Right renal cortex interstitium (tissue), 3 donors: ENCODE measurements around the gene TIRAP. TPM values are rescaled to one million over a fixed set of nuclear protein-coding genes. Genes with fewer than 3 reads are reported as not detected.
"Not testable (repeated sequence)": the region's sequence is repeated elsewhere in the genome, so short reads cannot be mapped to it uniquely, and the experiment has no call there.

Source experiments
- DNase-seq, 3 donors: peaks; one replicate each; pipeline ENCODE4 v3.0.0-alpha.2; 2013; ENCODE audit warnings: low read depth in 3 of 3, low spot score in 2 of 3
- polyA plus RNA-seq, 3 donors: library from polyadenylated mRNA; unstranded; fragments of 120-200 nt; gene quantifications; one replicate each; pipeline ENCODE4 v1.2.1, GENCODE V29; 2013; ENCODE audit not compliant: insufficient read length in 3 of 3

Gene TIRAP
- polyA plus RNA-seq = 10 to 100 TPM in 2 of 3 donors, 1 to 10 TPM in 1; 9.0 to 10.7 (median 10.1) TPM

- DNase-seq = peak in 1 of 3 donors; percentile 45
Observed at GRCh38 chr11:126282736-126283591, at the start of gene TIRAP. Gene TIRAP (plus strand): TSS chr11:126283093. CDS start chr11:126290895, 7,802 bp downstream.

GRCh38 chr11:126233391-126233790 lies 49.5 kb upstream of the TIRAP start:
- DNase-seq = no peak

DNA sequence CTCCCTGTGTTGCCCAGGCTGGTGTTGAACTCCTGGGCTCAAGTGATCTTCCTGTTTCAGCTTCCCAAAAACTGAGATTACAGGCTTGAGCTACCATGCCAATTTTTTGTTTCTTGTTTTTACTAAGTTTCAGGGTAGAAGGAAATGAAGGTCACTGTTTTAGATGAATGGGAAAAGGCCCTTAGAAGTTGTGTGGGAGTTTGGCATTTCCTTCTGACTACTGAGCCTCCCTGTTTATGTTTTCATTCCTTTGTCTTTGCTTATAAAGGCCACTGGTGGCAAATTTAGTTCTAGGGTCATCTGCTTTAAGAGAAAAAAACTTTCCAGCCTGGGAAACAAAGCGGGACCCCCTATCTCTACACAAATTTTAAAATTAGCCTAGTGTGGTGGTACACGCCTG lies 36.3 kb upstream of the TIRAP start:
- DNase-seq = no peak

DNA sequence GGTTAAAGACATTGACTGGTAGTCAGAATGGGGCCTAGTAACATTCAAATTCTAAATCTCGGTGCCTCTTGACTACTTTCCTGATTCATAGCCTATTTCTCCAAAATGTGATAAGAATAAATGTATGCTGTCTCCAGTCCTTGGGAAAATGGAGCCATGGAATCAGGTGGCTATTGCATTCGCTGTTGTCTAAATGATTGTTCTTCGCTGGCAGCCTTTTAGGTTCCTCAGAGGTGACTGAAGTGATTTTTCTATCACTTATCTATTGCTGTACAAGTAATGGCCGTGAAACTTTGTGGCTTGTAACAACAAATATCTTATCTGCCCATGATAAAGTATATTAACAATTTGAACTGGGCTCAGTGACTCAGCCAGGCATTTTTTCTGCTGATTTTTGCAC lies 29.6 kb upstream of the TIRAP start:
- DNase-seq = no peak

GRCh38 chr11:126254819-126255218 lies 28.1 kb upstream of the TIRAP start:
- no peak for DNase-seq

GRCh38 chr11:126255507-126255906 lies 27.4 kb upstream of the TIRAP start:
- not testable (repeated sequence) for DNase-seq

DNA sequence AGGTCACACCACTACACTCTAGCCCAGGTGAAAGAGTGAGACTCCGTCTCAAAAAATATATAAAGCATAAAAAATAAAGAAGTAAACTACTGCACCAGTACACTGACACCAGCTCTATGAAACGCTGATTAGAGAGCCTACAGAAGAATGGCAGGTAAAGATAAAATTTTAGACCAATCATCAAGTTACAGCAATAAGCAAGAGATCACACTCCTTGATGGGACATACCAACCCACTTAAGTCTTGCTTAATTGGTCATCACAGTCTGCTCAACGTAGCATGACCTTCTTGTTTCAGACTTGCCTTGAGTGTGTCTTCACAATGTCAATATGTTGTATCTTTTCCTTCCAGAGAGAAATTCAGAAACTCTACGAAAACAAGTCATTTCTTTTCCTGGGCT lies 26.7 kb upstream of the TIRAP start:
- no peak for DNase-seq

DNA sequence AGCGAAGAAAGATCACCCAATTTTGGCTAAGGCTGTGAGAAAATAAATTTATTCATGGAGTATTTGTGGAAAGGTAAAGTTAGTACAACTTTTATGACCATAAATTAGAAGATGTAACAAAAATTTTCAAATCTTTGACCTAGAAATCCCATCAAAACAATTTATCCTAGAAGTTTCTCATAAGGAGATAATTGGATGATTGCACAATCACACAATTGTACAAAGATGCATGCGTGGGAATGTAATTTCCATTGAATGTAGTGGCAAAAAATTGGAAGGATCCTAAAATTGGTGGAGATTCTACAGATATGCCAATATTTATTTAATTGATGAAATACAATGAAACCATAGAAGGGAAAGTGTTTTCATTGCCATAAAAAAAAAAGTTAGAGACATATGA lies 25.7 kb upstream of the TIRAP start:
- DNase-seq = no peak

DNA sequence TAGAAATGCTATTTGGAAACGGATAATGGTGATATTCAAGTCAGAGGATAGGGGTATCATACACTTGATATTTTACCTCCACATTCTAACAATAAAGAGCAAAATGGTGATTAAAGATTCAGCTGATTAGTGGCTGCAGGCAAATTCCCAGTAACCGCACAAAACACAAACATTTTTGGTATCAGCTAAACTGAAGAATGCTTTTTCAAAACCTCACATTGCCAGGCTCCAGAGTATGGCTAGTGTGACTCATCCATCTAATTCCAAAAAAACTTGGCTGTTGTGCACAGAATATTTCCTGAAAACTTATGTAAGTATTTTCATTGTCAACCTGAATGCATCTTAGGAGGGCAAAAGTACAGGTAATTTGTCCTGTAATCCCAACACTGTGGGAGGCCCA lies 25.1 kb upstream of the TIRAP start:
- no peak for DNase-seq

GRCh38 chr11:126262216-126262615 lies 20.7 kb upstream of the TIRAP start:
- DNase-seq = no peak

- DNase-seq = no peak
Observed at GRCh38 chr11:126263489-126263888, 19.4 kb upstream of the TIRAP start.

- no peak for DNase-seq
Observed at GRCh38 chr11:126265811-126266210, 17.1 kb upstream of the TIRAP start.

- DNase-seq = no peak
Observed at GRCh38 chr11:126267650-126268049, 15.2 kb upstream of the TIRAP start.

DNA sequence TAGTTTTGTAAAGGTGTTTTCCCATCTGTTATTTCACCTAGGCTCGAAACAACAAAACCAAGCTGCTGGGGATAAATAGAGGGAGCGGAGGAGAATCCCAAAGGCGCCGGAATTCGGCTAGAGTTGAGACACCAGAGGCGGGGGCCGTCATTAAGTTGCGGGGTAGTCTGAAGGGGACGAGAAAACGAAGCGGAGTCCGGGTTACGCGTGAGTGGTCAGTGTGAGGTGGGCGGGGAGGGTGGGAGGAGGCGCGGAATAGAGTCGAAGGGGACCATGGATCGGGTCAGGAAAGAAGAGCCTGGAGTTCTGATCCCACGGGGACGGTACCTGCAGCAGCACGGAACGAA lies 14.6 kb upstream of the TIRAP start:
- no peak for DNase-seq

DNA sequence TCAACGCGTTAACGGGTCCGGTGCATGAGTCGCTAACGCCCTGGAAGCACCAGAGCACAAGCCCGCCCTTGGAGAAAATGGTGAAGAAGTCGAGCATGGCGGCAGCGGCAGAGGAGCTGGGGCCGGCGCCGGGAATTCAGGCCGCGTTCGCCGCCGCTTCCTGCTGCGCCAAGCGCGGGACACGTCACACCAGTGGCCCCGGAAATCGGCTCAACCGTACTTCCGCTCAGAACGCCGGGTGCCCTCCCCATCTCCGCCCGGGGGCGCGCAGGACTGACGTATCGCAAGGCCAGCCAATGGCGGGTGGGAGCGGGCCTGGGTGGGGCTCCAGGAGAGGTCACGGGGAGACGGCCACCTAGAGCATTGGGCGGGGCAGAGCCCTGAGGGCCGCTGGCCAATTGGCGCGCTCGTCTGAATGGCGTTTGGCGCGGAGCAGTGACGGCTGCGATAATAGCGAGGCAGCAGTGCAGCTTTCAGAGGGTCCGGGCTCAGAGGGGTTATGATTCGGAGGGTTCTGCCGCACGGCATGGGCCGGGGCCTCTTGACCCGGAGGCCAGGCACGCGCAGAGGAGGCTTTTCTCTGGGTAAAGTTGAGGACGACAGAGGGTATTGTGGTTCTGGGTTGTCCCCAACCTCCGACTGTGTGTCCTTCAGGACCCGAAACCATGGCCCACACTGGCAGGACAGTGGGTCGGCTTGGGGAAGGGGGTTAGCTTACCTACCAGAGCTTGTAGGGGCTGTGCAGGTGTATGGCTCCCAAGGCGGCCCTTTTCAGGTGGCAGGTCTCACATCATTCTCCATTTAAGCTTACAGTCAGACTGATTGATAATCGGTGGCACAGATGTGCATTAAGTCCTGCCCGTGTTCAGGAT lies 13.9 kb upstream of the TIRAP start, which contains the start of the genes FOXRED1 and SRPRA:
Gene FOXRED1 (plus strand): TSS at position 447 of the 872 bp plus-strand sequence. CDS start 53 bp downstream, at position 500.
Gene SRPRA (minus strand): TSS at position 188 of the 872 bp plus-strand sequence. CDS start 91 bp downstream, at position 97.
- DNase-seq = peak; percentile 90 to 97 (median 96)

DNA sequence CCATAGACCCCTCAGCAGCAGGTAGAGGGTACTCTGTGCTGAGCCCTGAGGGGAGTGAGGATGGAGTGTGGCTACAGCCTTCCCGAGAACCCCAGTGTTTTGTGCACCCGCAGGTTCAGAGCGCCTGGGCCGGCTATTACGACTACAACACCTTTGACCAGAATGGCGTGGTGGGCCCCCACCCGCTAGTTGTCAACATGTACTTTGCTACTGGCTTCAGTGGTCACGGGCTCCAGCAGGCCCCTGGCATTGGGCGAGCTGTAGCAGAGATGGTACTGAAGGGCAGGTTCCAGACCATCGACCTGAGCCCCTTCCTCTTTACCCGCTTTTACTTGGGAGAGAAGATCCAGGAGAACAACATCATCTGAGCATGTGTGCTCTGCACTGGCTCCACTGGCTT lies 5.6 kb upstream of the TIRAP start:
- no peak for DNase-seq

GRCh38 chr11:126277780-126278179 lies 5.1 kb upstream of the TIRAP start:
- no peak for DNase-seq

GRCh38 chr11:126279191-126279590 lies 3.7 kb upstream of the TIRAP start:
- DNase-seq = no peak

- no peak for DNase-seq
Observed at GRCh38 chr11:126280595-126280994, 2.3 kb upstream of the TIRAP start.

GRCh38 chr11:126281245-126281644 lies 1.6 kb upstream of the TIRAP start:
- no peak for DNase-seq

- DNase-seq = no peak
Observed at GRCh38 chr11:126281666-126282175, 1.2 kb upstream of the TIRAP start.
